Measurements from ENCODE around the gene SULT6B1.
"Not testable (repeated sequence)": the region's sequence is repeated elsewhere in the genome, so short reads cannot be mapped to it uniquely, and the experiment has no call there.

SULT6B1 gene

DNA sequence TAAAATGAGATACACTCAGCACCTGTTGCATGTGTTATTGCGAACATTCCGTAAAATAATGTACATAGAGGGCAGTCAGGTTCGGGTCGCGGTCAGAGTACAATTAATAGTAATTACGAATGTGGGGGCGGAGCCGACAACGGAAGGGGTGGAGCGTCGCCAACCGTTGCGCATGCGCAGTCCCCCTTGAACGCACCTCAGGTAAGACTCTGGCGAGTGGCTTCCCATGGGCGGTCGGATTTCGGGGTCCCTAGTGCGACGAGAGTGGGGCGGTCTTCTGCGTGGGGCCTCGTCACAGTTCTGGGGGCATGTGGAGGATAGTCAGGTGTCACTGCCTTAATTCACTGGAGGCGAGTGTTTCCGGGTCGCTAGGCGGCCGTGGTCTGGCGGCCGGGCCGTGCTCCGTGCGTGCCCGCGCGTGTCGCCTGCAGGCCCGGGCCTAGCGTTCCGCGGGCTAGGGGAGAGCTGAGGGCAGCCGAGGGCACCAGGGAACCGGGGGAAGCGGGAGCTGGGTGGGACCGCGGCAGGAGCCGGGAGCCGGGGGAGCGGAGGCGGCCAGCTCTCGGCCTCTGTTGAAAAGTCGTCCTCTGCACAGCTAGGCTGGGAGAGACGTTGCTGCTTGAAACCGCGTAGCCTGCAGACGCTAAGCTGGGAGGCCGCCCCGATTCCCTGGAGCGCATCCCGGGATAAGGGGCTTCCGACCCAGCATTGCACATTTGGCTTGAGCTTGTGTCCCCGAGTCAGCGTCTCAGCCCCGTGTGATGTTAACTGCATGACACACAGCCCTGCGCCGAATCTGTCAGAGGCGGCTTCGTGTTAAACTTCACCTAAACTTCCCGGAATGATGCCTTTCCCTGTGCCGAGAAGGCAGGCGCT, 8.1 kb upstream of the SULT6B1 start, which contains the start of gene CEBPZOS (continued):
- TF ChIP-seq ZNF791 (tag by site-specific recombination; IDR thresholded peaks at IDR 0.05) = no peak
- no peak for TF ChIP-seq OSR2 (tag by site-specific recombination; IDR thresholded peaks at IDR 0.05)

DNA sequence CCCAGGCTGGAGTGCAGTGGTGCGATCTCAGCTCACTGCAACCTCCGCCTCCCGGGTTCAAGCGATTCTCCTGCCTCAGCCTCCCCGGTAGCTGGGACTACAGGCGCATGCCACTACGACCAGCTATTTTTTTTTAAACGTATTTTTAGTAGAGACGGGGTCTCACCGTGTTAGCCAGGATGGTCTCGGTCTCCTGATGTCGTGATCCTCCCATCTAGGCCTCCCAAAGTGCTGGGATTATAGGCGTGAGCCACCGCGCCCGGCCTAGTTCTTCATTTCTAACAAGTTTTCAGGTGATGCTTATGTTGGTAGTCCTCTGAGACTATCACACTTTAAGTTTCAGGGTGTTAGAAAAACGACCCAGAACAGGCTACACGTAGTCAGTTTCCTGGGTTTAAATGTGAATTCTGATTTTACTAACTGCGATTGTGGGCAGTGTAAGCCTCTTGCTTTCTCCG, 7.4 kb upstream of the SULT6B1 start:
- H3K9me3 ChIP-seq (ENCODE audit: control insufficient read depth, insufficient read depth, low read depth, low read length); H3K27ac ChIP-seq (ENCODE audit: extremely low read depth, low read depth, low read length); CTCF ChIA-PET; H3K4me1 ChIP-seq (ENCODE audit: control insufficient read depth, insufficient read depth, low read length); POLR2A ChIA-PET: not testable (repeated sequence)
- Histone ChIP-seq H3K36me3 (ENCODE audit: control insufficient read depth in 2 of 2, insufficient read depth in 1 of 2, low read length in 2 of 2) (peaks cover 4 to 15% of the 10 kb centered on the region in 2 experiments), H3K4me3 (ENCODE audit: low read depth, low read length) (peak overlapping the region; percentile 97)
- 0 out of 2 replicates have a peak, but pooled peaks have one; percentile 11 for TF ChIP-seq SCRT1 (tag by site-specific recombination; IDR thresholded peaks at IDR 0.05; ENCODE audit: borderline replicate concordance)

DNA sequence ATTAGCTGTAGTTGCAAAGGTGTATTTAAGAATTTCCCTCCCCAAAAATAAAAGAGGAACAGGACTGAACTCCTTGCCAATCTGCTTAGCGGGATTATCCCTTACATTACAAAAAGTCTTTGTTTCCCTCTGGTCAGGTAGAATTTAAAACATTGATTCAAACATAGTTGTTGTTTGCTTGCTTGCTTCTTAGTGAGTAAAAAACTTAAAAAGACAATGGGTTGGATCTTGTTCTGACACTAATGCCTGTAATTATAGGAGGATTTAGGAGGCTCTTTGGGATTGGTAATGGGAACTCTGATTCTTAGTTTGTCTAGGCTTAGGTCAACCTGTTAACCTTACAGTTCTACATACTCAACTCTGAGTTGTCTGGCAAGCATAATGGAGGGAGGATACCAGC, 4.1 kb upstream of the SULT6B1 start:
- ChIA-PET POLR2A (interaction anchor here (0.7 kb wide), 1 partner anchor 108 kb away, joined by 3 read pairs; no protein-coding TSS in a partner anchor), CTCF (no interaction called here)

DNA sequence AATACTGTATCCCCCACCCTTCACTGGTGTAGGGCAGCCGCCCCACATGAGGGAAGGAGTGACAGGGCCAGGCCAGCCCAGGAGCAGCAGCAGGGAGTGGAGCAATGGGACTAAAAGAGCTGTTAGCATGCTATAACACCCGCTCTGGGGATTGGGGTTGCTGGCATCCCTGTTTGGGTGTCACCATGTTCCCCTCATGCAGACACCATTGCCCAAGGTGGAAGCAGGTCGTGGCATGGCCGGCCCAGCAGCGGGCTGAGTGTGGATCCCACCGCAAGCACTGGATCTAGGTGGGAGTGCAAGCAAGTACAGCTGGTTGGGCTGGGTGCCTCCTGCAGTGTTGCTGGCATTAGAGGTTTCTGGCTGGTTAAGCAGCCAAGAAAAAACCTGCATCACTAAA, 3.3 kb upstream of the SULT6B1 start:
- POLR2A ChIA-PET = interaction anchor here (0.6 to 0.7 kb wide), 2 partner anchors 9 to 11 kb away, joined by 3 to 4 read pairs; no protein-coding TSS in a partner anchor
- Histone ChIP-seq H3K4me3 (ENCODE audit: low read depth, low read length) (no peak overlapping the region), H3K36me3 (ENCODE audit: control insufficient read depth in 2 of 2, insufficient read depth in 1 of 2, low read length in 2 of 2) (no peaks in the 10 kb centered on the region), H3K27ac (ENCODE audit: extremely low read depth, low read depth, low read length) (no peak overlapping the region), H3K9me3 (ENCODE audit: control insufficient read depth, insufficient read depth, low read depth, low read length) (no peaks in the 10 kb centered on the region), H3K4me1 (ENCODE audit: control insufficient read depth, insufficient read depth, low read length) (peaks cover 6% of the 10 kb centered on the region; the same call in 1 of the 2 replicates)
- TF ChIP-seq, protein P1, sequence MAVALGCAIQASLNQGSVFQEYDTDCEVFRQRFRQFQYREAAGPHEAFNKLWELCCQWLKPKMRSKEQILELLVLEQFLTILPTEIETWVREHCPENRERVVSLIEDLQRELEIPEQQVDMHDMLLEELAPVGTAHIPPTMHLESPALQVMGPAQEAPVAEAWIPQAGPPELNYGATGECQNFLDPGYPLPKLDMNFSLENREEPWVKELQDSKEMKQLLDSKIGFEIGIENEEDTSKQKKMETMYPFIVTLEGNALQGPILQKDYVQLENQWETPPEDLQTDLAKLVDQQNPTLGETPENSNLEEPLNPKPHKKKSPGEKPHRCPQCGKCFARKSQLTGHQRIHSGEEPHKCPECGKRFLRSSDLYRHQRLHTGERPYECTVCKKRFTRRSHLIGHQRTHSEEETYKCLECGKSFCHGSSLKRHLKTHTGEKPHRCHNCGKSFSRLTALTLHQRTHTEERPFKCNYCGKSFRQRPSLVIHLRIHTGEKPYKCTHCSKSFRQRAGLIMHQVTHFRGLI (tag by site-specific recombination; IDR thresholded peaks at IDR 0.05) = peak; percentile 69
- TF ChIP-seq, protein P2, sequence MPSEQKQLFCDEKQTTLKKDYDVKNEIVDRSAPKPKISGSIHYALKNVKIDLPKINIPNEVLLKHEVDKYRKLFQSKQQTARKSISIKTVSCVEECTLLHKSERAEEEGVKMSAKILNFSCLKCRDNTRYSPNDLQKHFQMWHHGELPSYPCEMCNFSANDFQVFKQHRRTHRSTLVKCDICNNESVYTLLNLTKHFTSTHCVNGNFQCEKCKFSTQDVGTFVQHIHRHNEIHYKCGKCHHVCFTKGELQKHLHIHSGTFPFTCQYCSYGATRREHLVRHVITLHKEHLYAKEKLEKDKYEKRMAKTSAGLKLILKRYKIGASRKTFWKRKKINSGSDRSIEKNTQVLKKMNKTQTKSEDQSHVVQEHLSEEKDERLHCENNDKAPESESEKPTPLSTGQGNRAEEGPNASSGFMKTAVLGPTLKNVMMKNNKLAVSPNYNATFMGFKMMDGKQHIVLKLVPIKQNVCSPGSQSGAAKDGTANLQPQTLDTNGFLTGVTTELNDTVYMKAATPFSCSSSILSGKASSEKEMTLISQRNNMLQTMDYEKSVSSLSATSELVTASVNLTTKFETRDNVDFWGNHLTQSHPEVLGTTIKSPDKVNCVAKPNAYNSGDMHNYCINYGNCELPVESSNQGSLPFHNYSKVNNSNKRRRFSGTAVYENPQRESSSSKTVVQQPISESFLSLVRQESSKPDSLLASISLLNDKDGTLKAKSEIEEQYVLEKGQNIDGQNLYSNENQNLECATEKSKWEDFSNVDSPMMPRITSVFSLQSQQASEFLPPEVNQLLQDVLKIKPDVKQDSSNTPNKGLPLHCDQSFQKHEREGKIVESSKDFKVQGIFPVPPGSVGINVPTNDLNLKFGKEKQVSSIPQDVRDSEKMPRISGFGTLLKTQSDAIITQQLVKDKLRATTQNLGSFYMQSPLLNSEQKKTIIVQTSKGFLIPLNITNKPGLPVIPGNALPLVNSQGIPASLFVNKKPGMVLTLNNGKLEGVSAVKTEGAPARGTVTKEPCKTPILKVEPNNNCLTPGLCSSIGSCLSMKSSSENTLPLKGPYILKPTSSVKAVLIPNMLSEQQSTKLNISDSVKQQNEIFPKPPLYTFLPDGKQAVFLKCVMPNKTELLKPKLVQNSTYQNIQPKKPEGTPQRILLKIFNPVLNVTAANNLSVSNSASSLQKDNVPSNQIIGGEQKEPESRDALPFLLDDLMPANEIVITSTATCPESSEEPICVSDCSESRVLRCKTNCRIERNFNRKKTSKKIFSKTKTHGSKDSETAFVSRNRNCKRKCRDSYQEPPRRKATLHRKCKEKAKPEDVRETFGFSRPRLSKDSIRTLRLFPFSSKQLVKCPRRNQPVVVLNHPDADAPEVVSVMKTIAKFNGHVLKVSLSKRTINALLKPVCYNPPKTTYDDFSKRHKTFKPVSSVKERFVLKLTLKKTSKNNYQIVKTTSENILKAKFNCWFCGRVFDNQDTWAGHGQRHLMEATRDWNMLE (tag by site-specific recombination; conservative IDR thresholded peaks at IDR 0.05; ENCODE audit: low read depth) = no peak
- CTCF ChIA-PET = no interaction called here

More for the DNA sequence above, 4.1 kb upstream of the SULT6B1 start:
- TF ChIP-seq ZFHX2 (tag by site-specific recombination; conservative IDR thresholded peaks at IDR 0.05) = no peak
- TF ChIP-seq ZNF266 (tag by site-specific recombination; IDR thresholded peaks at IDR 0.05; ENCODE audit: low read depth) = no peak
- TF ChIP-seq SCRT2 (tag by site-specific recombination; IDR thresholded peaks at IDR 0.05) = no peak
- TF ChIP-seq ZNF341 (tag by site-specific recombination; IDR thresholded peaks at IDR 0.05; ENCODE audit: low read depth) = no peak
- no peak for TF ChIP-seq ZNF830 (tag by site-specific recombination; IDR thresholded peaks at IDR 0.05; ENCODE audit: low read depth)
- TF ChIP-seq KLF1 (tag by site-specific recombination; IDR thresholded peaks at IDR 0.05) = no peak
- TF ChIP-seq ZNF10 (tag by site-specific recombination; IDR thresholded peaks at IDR 0.05) = no peak
- Histone ChIP-seq H3K4me1 (ENCODE audit: control insufficient read depth, insufficient read depth, low read length) (peaks cover 6% of the 10 kb centered on the region; the same call in 1 of the 2 replicates), H3K4me3 (ENCODE audit: low read depth, low read length) (no peak overlapping the region), H3K36me3 (ENCODE audit: control insufficient read depth in 2 of 2, insufficient read depth in 1 of 2, low read length in 2 of 2) (no peaks in the 10 kb centered on the region), H3K9me3 (ENCODE audit: control insufficient read depth, insufficient read depth, low read depth, low read length) (no peaks in the 10 kb centered on the region), H3K27ac (ENCODE audit: extremely low read depth, low read depth, low read length) (no peak overlapping the region)

All from HEK293 (cell line).